IMR-90 (cell line): ENCODE data around the gene NPDC1. TPM values are rescaled to one million over a fixed set of nuclear protein-coding genes. Genes with fewer than 3 reads are reported as not detected.

Experiments used
- ATAC-seq: fragments of 200-7000 bp; cut with Tn5 transposase; 2 replicates; pipeline ENCODE4 v1.9.1; 2020; ENCODE audit warnings: low read depth, mild to moderate bottlenecking, moderate library complexity
- BruUV-seq: library from RNA; stranded (reverse); fragments of 400-500 nt; replicated peaks from 2 replicates; lab custom pipeline; 2021; lab: Mats Ljungman, UMichigan
- CTCF ChIA-PET: fragments of 300-600 bp; formaldehyde crosslinking; extraction: SDS; loops from one replicate; lab custom pipeline; 2021; ENCODE audit warnings: antibody characterized with exemption; lab: Yijun Ruan, JAX
- POLR2A ChIA-PET: fragments of 300-600 bp; sonication (Branson Sonifier 250); formaldehyde crosslinking; loops from one replicate; lab custom pipeline; 2022; ENCODE audit warnings: antibody characterized with exemption; ENCODE audit not compliant: unreplicated experiment; lab: Charles Lee
- DNase-seq: peaks from one replicate; pipeline ENCODE4 v3.0.0; 2013
- H2AFZ ChIP-seq: replicated peaks from 2 replicates; pipeline ENCODE3; 2013; ENCODE audit warnings: low read length, mild to moderate bottlenecking; ENCODE audit not compliant: poor library complexity
- H2AK5ac ChIP-seq: 2 replicates; pipeline ENCODE4 v1.6.1; 2013; ENCODE audit warnings: low read depth, low read length, inconsistent platforms
- H2AK9ac ChIP-seq: replicated peaks from 2 replicates; pipeline ENCODE3; 2013; ENCODE audit warnings: mild to moderate bottlenecking, low read depth, low read length, moderate library complexity; ENCODE audit not compliant: poor library complexity
- H2BK120ac ChIP-seq: 2 replicates; pipeline ENCODE4 v1.6.1; 2013; ENCODE audit warnings: low read depth, low read length, inconsistent platforms
- H2BK15ac ChIP-seq: 3 replicates; pipeline ENCODE4 v1.6.1; 2013; ENCODE audit warnings: low read depth, low read length, inconsistent platforms
- H2BK20ac ChIP-seq: 2 replicates; pipeline ENCODE4 v1.6.1; 2013; ENCODE audit warnings: low read depth, mild to moderate bottlenecking, inconsistent platforms, low read length, moderate library complexity
- H2BK5ac ChIP-seq: 2 replicates; pipeline ENCODE4 v1.6.1; 2013; ENCODE audit warnings: mild to moderate bottlenecking, low read depth, low read length, inconsistent platforms; ENCODE audit not compliant: poor library complexity, severe bottlenecking
- H3K14ac ChIP-seq: replicated peaks from 2 replicates; pipeline ENCODE4 v1.6.1; 2013; ENCODE audit warnings: low read depth, low read length, inconsistent platforms
- H3K18ac ChIP-seq: 2 replicates; pipeline ENCODE4 v1.6.1; 2013; ENCODE audit warnings: low read depth, low read length, control low read depth
- H3K23ac ChIP-seq: 2 replicates; pipeline ENCODE4 v1.6.1; 2013; ENCODE audit warnings: low read depth, low read length, inconsistent platforms
- H3K27ac ChIP-seq: 2 replicates; pipeline ENCODE4 v1.5.1; 2013; ENCODE audit warnings: mild to moderate bottlenecking, control low read depth, low read length; ENCODE audit not compliant: insufficient read depth
- H3K27me3 ChIP-seq: 2 replicates; pipeline ENCODE4 v1.6.1; 2013; ENCODE audit warnings: low read length; ENCODE audit not compliant: control insufficient read depth, insufficient read depth
- H3K36me3 ChIP-seq: 2 replicates; pipeline ENCODE4 v1.6.1; 2013; ENCODE audit warnings: low read length, mixed read lengths; ENCODE audit not compliant: control insufficient read depth, insufficient read depth
- H3K4ac ChIP-seq: 2 replicates; pipeline ENCODE4 v1.6.1; 2013; ENCODE audit warnings: low read depth, low read length, inconsistent platforms
- H3K4me1 ChIP-seq: 2 replicates; pipeline ENCODE4 v1.6.1; 2013; ENCODE audit warnings: low read length, mixed read lengths; ENCODE audit not compliant: control insufficient read depth, insufficient read depth
- H3K4me2 ChIP-seq: 2 replicates; pipeline ENCODE4 v1.6.1; 2013; ENCODE audit warnings: low read depth, mild to moderate bottlenecking, control low read depth, low read length, moderate library complexity
- H3K4me3 ChIP-seq: 2 replicates; pipeline ENCODE4 v1.5.1; 2013; ENCODE audit warnings: low read depth, mild to moderate bottlenecking, control low read depth, low read length, moderate library complexity; ENCODE audit not compliant: insufficient read depth
- H3K56ac ChIP-seq: 2 replicates; pipeline ENCODE4 v1.6.1; 2013; ENCODE audit warnings: low read length, inconsistent platforms; ENCODE audit not compliant: insufficient read depth; ENCODE audit errors: extremely low read depth
- H3K79me1 ChIP-seq, 2 experiments: 2 replicates each; pipeline ENCODE4 v1.6.1; 2013; ENCODE audit warnings: low read length in 2 of 2, inconsistent platforms in 1 of 2, low read depth in 1 of 2
- H3K9ac ChIP-seq: 2 replicates; pipeline ENCODE4 v1.6.1; 2013; ENCODE audit warnings: low read depth, low read length, control low read depth
- H3K9me1 ChIP-seq: 2 replicates; pipeline ENCODE4 v1.6.1; 2013; ENCODE audit warnings: low read length, inconsistent platforms; ENCODE audit not compliant: insufficient read depth
- H3K9me3 ChIP-seq: 2 replicates; pipeline ENCODE4 v1.6.1; 2013; ENCODE audit warnings: low read length; ENCODE audit not compliant: control insufficient read depth, insufficient read depth
- H4K20me1 ChIP-seq: 2 replicates; pipeline ENCODE4 v1.6.1; 2013; ENCODE audit warnings: low read length, inconsistent platforms; ENCODE audit not compliant: insufficient read depth
- H4K5ac ChIP-seq: 2 replicates; pipeline ENCODE4 v1.6.1; 2013; ENCODE audit warnings: mild to moderate bottlenecking, low read depth, low read length, control low read depth
- H4K8ac ChIP-seq, 2 experiments: 2 replicates each; pipeline ENCODE4 v1.6.1; 2013; ENCODE audit warnings: low read depth in 2 of 2, low read length in 2 of 2, control low read depth in 1 of 2, inconsistent platforms in 1 of 2
- H4K91ac ChIP-seq: 2 replicates; pipeline ENCODE4 v1.6.1; 2013; ENCODE audit warnings: low read depth, low read length, inconsistent platforms; ENCODE audit not compliant: insufficient read depth
- BHLHE40 ChIP-seq: fragments of 150-350 bp; IDR thresholded peaks from 2 replicates; pipeline ENCODE4 v1.6.1; 2016; ENCODE audit warnings: mild to moderate bottlenecking, low read depth, low read length
- CEBPB ChIP-seq: IDR thresholded peaks from 2 replicates; pipeline ENCODE4 v1.6.1; 2012; ENCODE audit warnings: low read depth, low read length, improper control_type of control experiment
- FOS ChIP-seq: fragments of 150-350 bp; IDR thresholded peaks from 2 replicates; pipeline ENCODE4 v1.6.1; 2016; ENCODE audit warnings: low read depth, low read length
- MAZ ChIP-seq: IDR thresholded peaks from 2 replicates; pipeline ENCODE4 v1.6.1; 2012; ENCODE audit warnings: low read depth, mild to moderate bottlenecking, low read length, improper control_type of control experiment, moderate library complexity, borderline replicate concordance
- MXI1 ChIP-seq: IDR thresholded peaks from 2 replicates; pipeline ENCODE4 v1.6.1; 2012; ENCODE audit warnings: low read depth, mild to moderate bottlenecking, low read length, moderate library complexity, borderline replicate concordance
- NFE2L2 ChIP-seq: fragments of 150-350 bp; IDR thresholded peaks from 2 replicates; pipeline ENCODE4 v1.6.1; 2016; ENCODE audit warnings: low read depth, mild to moderate bottlenecking, low read length
- POLR2A ChIP-seq: IDR thresholded peaks from 2 replicates; pipeline ENCODE4 v1.6.1; 2012; ENCODE audit warnings: mild to moderate bottlenecking, low read depth, low read length
- RAD21 ChIP-seq: IDR thresholded peaks from 2 replicates; pipeline ENCODE4 v1.6.1; 2012; ENCODE audit warnings: low read length, improper control_type of control experiment
- RCOR1 ChIP-seq: IDR thresholded peaks from 2 replicates; pipeline ENCODE4 v1.6.1; 2012; ENCODE audit warnings: mild to moderate bottlenecking, low read length, improper control_type of control experiment; ENCODE audit not compliant: insufficient replicate concordance
- RFX5 ChIP-seq: IDR thresholded peaks from 2 replicates; pipeline ENCODE4 v1.8.0; 2012; ENCODE audit warnings: low read depth, mild to moderate bottlenecking, low read length, moderate library complexity
- SMC3 ChIP-seq: fragments of 150-350 bp; IDR thresholded peaks from 2 replicates; pipeline ENCODE4 v1.6.1; 2016; ENCODE audit warnings: low read depth, mild to moderate bottlenecking, antibody characterized with exemption, low read length, moderate library complexity
- WGBS, 2 experiments: methylation state at CpG; one replicate each; pipeline versions ENCODE4 v1.1.5 to v1.1.7; 2013; ENCODE audit warnings: missing lambda C conversion rate in 2 of 2; ENCODE audit not compliant: insufficient read length in 1 of 2; ENCODE audit errors: extremely low coverage in 2 of 2; 5-methylcytosine and 5-hydroxymethylcytosine counted together
- dilution Hi-C: fragments of 300-500 bp; cut with HindIII; formaldehyde crosslinking; loops from one replicate; pipeline ENCODE4 v1.14.3; 2018; ENCODE audit warnings: low sequenced_read_pairs; ENCODE audit not compliant: unreplicated experiment
- in situ Hi-C: fragments of 300-500 bp; cut with MboI; formaldehyde crosslinking; loops from 3 replicates; pipeline ENCODE4 v1.14.3; 2019; ENCODE audit warnings: low sequenced_read_pairs, inconsistent platforms, mixed read lengths
- intact Hi-C: fragments of 100-400 bp; cut with micrococcal nuclease; formaldehyde crosslinking; loops from 2 replicates; pipeline ENCODE4 v1.10.0; 2022
- polyA plus RNA-seq, 3 experiments: library from polyadenylated mRNA; depleted of rRNA; stranded (reverse); fragments of >200 nt; gene quantifications; 2 replicates each; pipeline ENCODE4 v1.2.3, GENCODE V29; 2012; ENCODE audit warnings: low replicate concordance in 1 of 3
- total RNA-seq: library from RNA; depleted of rRNA; stranded (reverse); fragments of >200 nt; gene quantifications from 2 replicates; pipeline ENCODE4 v1.2.3, GENCODE V29; 2012
- TF ChIP-seq, protein P1 (sequence below): fragments of 150-350 bp; IDR thresholded peaks from 2 replicates; pipeline ENCODE4 v1.6.1; 2016; ENCODE audit warnings: low read depth, mild to moderate bottlenecking, low read length, moderate library complexity, borderline replicate concordance

NPDC1 gene
- total and polyA plus RNA-seq, 2 of the 4 experiments (the other 2 are of a cell fraction) = 2.7 to 58.1 TPM

- no peak overlapping the region for H3K4me2 ChIP-seq
- H3K14ac ChIP-seq = no peak overlapping the region
- H2AFZ ChIP-seq = no peak overlapping the region
- no peaks in the 10 kb centered on the region for H3K27me3 ChIP-seq
- peaks cover 5% of the 10 kb centered on the region for H3K4me1 ChIP-seq
- intact Hi-C loops (no loop called here), dilution Hi-C loops (no loop called here), in situ Hi-C loops (no loop called here)
- peaks cover 3% of the 10 kb centered on the region; the same call in 1 of the 2 replicates for H3K36me3 ChIP-seq
- peaks cover 0 to 7% of the 10 kb centered on the region in 2 experiments; a peak in 2 of 4 replicates for H3K79me1 ChIP-seq
- no peak overlapping the region for H3K27ac ChIP-seq
- no peak overlapping the region for H2BK15ac ChIP-seq
- H3K4ac ChIP-seq = no peak overlapping the region
- TF ChIP-seq, protein P1, sequence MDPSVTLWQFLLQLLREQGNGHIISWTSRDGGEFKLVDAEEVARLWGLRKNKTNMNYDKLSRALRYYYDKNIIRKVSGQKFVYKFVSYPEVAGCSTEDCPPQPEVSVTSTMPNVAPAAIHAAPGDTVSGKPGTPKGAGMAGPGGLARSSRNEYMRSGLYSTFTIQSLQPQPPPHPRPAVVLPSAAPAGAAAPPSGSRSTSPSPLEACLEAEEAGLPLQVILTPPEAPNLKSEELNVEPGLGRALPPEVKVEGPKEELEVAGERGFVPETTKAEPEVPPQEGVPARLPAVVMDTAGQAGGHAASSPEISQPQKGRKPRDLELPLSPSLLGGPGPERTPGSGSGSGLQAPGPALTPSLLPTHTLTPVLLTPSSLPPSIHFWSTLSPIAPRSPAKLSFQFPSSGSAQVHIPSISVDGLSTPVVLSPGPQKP = no peak
- no peak for TF ChIP-seq BHLHE40
- no peak for TF ChIP-seq CEBPB
- TF ChIP-seq FOS = no peak
- TF ChIP-seq POLR2A = no peak
- TF ChIP-seq MXI1 = no peak
- TF ChIP-seq SMC3 = no peak
- no peak for TF ChIP-seq MAZ
- no peak for TF ChIP-seq NFE2L2
- no peak for TF ChIP-seq RAD21
- TF ChIP-seq RFX5 = no peak
- no peak for TF ChIP-seq RCOR1
- peaks cover 4% of the 10 kb centered on the region; the same call in 1 of the 2 replicates for H3K9me1 ChIP-seq
- no peak overlapping the region for H2AK5ac ChIP-seq
- H4K20me1 ChIP-seq = no peaks in the 10 kb centered on the region; the same call in 1 of the 2 replicates
- no peak overlapping the region for H4K8ac ChIP-seq
- ATAC-seq (no peak), DNase-seq (no peak)
- no peak overlapping the region for H3K18ac ChIP-seq
- H4K91ac ChIP-seq = no peak overlapping the region
- 67% methylated on average over 1 of the region's 7 CpGs; no CpG with 5 or more reads in 1 of the 2 experiments for WGBS, 2 experiments
- POLR2A ChIA-PET = no interaction called here
- no peak overlapping the region for H3K23ac ChIP-seq
- no peak overlapping the region for H2BK5ac ChIP-seq
- H2BK20ac ChIP-seq = no peak overlapping the region
- no peak overlapping the region for H3K56ac ChIP-seq
- H3K9me3 ChIP-seq = no peaks in the 10 kb centered on the region
- H3K4me3 ChIP-seq = no peak overlapping the region
- no peak overlapping the region for H4K5ac ChIP-seq
- no peak overlapping the region for H2BK120ac ChIP-seq
- no peak overlapping the region for H2AK9ac ChIP-seq
- CTCF ChIA-PET = no interaction called here
- H3K9ac ChIP-seq = no peak overlapping the region
- no TSS peak for BruUV-seq
Observed at GRCh38 chr9:137023157-137023556, 22.8 kb downstream of the NPDC1 start.
